GM12865 (cell line): ENCODE results near the gene ALG9.
A peak's percentile ranks its signal among the peaks of the same experiment; 100 is the strongest.

Experiments used
- DNase-seq: peaks from one replicate; pipeline ENCODE4 v3.0.0; 2010; ENCODE audit warnings: low read depth
- H3K4me3 ChIP-seq: 2 replicates; pipeline ENCODE4 v1.5.1; 2011; ENCODE audit warnings: mild to moderate bottlenecking, low read depth, low read length, control low read depth
- TF ChIP-seq, protein P1 (sequence below): IDR thresholded peaks from 2 replicates; pipeline ENCODE4 v1.5.1; 2011; ENCODE audit warnings: low read length, control low read depth, low read depth, inconsistent platforms; ENCODE audit not compliant: insufficient read depth; ENCODE audit errors: missing control alignments

ALG9 gene

DNA sequence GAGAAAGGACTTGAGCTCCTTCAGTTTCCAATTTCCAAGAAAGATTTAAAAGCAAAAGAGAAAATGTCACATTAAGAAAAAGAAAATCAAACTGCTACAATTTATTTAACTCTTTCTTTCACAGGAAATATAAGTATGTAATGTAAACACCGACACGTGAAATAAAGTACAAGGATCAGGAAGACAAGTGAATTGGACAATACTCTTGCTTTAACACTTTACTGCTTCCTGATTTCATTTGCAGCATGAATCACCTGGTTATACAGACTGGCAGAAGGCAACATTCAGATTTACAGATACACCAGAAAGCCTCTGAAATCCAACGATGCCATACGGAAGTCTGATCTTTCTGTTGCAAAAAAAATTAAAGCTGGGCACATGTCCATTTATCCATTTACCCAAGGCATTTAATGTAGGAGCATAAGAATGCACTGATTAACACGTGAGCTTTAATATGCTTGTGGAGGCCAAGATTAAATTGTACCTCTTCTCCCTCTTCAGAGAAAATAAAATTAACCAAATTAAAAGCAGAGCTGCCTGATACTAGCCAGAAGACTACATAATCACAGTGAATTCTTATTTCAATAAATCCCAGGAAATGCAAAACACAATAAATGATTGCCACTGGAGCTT, 89.2 kb downstream of the ALG9 start:
- no peak overlapping the region for H3K4me3 ChIP-seq
- TF ChIP-seq, protein P1, sequence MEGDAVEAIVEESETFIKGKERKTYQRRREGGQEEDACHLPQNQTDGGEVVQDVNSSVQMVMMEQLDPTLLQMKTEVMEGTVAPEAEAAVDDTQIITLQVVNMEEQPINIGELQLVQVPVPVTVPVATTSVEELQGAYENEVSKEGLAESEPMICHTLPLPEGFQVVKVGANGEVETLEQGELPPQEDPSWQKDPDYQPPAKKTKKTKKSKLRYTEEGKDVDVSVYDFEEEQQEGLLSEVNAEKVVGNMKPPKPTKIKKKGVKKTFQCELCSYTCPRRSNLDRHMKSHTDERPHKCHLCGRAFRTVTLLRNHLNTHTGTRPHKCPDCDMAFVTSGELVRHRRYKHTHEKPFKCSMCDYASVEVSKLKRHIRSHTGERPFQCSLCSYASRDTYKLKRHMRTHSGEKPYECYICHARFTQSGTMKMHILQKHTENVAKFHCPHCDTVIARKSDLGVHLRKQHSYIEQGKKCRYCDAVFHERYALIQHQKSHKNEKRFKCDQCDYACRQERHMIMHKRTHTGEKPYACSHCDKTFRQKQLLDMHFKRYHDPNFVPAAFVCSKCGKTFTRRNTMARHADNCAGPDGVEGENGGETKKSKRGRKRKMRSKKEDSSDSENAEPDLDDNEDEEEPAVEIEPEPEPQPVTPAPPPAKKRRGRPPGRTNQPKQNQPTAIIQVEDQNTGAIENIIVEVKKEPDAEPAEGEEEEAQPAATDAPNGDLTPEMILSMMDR = no peak
- no peak for DNase-seq

DNA sequence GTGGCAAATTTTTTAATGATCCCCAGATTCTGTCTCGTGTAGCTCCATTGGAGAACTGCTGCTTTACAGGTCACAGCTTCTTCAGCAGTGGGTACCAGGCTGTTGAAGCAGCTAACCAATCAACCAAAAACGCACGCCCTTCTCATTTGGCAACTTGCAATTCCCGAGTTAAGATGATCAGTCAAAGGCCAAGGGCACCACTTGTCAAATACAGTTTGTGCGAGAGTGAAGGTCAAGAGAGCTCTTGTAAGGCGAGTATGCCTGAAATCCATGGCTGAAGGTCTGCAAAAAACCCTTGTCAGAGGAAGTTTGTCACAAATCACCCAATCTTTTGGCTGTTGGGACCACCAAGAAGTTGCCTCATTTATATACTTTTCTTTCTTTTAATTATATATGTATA, 92.3 kb downstream of the ALG9 start:
- no peak for DNase-seq
- TF ChIP-seq, protein P1 = no peak
- no peak overlapping the region for H3K4me3 ChIP-seq

DNA sequence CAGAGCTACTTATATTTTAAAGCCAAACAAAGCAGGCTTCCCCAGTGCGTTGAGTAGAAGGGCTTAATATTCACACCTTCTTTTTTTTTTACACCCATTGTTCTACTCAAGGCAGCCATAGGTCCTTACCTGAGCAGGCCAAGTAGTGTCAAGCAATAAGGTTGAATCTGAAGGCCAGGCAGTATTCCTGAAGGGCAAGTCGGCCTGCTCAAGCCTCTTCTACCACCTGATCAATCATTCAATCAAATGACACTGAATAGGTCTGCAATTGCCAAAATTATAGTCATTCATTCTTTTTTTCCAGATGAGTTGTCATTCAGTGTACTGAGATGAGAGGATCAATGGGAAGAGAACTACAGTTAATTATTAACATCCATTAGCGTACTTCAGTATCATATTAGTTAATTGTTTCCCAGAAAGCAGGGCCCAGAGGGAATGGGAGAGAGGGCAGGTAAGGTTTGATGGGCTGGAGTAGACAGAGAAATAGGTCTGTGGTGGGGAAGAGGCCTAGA, 93.3 kb downstream of the ALG9 start:
- no peak for DNase-seq
- TF ChIP-seq, protein P1 = no peak
- H3K4me3 ChIP-seq = no peak overlapping the region

DNA sequence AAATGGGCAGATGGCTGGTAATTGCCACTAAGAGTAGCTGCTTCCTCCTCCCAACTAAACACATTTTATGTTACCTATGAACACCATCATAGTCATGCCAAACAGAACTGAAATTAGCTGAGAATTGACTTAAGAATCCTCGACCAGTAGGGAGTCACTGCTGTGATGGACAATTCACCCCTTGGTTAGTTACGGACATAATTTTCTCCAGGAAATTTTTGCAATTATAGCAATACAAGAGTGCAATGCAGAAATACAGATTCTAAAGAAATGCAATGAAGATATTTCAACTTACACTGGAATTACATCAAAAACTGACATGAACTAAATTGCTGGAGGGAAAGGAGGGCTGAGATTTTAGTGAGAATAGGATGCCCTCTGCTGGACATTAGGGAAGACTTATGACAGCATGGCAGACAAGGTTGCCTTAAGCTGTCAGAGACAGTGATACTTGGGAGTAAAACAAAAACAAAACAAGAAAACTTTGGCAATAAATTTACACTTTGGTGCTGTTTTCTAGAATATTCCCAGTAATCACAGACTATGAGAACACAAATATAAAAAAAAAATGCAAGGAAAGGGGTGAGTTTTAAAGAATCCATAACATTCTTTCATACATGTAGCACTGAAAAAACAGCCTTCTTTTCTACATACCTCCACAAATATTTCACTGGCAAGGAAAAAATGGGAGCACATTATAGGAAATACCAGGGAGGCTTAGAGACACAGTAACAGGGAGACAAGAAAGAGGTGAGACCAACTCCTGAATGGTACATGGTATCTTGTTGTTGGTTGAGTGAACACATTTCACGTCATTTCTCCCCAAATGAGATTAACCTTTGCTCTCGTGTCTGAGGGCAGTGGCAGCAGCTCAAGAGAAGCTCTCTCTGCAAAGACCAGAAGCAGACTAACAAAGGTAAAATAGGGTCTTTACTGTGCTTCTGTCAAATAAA, 94.0 kb downstream of the ALG9 start:
- H3K4me3 ChIP-seq = no peak overlapping the region
- TF ChIP-seq, protein P1 = peak; percentile 71
- DNase-seq = peak; percentile 77

DNA sequence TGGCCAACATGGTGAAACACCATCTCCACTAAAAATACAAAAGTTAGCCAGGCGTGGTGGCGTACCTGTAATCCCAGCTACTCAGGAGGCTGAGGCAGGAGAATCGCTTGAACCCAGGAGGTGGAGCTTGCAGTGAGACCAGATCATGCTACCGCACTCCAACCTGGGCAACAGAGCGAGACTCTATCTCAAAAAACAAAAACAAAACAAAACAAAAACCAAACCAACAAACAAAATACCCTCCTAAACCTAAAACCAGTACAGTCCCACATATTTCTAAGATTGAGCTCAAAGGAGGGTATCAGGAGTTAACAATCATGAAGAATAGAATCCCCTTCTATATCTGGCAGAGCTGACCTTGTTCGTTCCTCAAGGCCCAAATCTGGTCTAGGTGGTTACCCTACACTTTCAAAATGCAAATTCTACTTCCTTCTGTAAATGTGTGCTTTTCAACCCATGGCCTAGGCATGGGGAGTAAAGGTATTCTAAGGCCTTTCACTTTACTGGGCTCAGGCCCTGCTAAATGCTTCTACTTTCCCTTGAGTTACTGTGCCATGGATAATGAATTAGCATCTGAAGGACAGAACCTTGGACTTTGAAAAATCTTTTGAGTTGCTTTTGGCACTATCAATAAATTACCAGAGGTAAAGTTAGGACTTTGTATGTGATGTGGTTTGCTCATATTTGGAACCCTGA, 94.8 kb downstream of the ALG9 start:
- TF ChIP-seq, protein P1 = no peak
- DNase-seq = peak; percentile 83
- H3K4me3 ChIP-seq = peak overlapping the region; percentile 29; the same call in 1 of the 2 replicates

DNA sequence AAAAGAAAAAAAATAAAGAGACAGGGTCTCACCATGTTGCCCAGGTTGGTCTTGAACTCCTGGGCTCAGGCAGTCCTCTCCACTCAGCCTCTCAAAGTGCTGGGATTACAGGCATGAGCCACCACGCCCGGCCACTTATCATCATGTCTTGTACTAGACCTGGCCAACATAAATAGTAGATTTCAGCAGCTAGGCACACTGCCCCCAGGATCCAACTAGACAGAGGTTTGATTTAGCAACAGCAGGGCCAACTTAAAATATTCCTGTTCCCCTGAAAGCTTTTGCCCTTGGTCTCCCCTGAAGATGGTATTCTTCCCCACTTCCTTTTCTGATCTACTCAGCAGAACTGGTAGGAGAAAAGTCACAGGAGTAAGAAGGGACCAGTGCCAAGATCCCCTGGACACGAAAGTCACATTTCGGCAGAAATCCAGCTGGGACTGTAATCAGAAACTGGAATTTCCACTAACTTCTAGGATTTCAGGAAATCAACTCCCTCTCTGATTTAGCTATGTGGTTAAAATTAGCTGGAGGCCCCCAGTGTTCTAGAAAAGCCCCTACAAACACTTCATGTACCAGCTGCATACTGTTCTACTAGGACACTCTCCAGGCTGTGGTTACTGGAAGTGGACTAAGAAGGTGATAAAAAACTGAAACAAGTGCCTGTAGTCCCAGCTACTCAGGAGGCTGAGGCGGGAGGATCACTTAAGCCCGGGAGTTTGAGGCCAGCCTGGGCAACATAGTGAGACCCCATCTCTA, 96.2 kb downstream of the ALG9 start:
- no peak overlapping the region for H3K4me3 ChIP-seq
- DNase-seq = no peak
- TF ChIP-seq, protein P1 = no peak
